ENCODE measurements around the gene NAT14. TPM values are rescaled to one million over a fixed set of nuclear protein-coding genes. Genes with fewer than 3 reads are reported as not detected.

NAT14 gene
- polyA plus RNA-seq, 1 donor (not counting 4 experiments of a cell fraction or from before 2014, with no cell fraction given): 11.0 TPM

DNA sequence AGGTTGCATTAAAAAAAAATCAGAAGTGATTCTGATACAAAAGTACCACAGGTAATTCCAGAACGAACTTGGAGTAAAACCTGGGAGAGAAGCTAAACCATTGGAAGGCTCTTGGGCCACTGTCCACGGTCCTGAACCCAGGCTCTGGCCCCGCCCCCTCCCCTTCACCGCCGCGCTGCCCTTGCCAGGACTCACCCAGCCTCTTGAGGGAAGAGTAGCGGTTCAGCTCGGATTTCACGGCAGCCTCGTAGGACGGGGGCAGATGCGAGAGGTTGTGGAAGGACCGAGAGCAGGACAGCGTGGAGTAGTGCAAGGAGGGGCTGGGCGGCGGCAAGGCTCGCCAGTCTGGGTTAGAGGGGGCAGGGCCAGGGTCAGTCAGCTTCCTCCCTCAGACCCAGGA lies 47.6 kb upstream of the NAT14 start:
- H3K27me3 ChIP-seq (ENCODE audit: control insufficient read depth, extremely low read depth, insufficient read depth, low read length): peaks cover 47% of the 10 kb centered on the region
- FAIRE-seq: peak; percentile 9
- no peak overlapping the region for H3K27ac ChIP-seq (ENCODE audit: control insufficient read depth, insufficient read depth, low read length)
- peaks cover 9% of the 10 kb centered on the region for H4K20me1 ChIP-seq (ENCODE audit: control insufficient read depth, extremely low read depth, insufficient read depth, low read length)
- no peaks in the 10 kb centered on the region for H3K9me1 ChIP-seq (ENCODE audit: control insufficient read depth, extremely low read depth, insufficient read depth, low read length)
- no peak overlapping the region for H3K9ac ChIP-seq (ENCODE audit: control insufficient read depth, extremely low read depth, insufficient read depth, low read length)
- no peaks in the 10 kb centered on the region for H3K36me3 ChIP-seq (ENCODE audit: control insufficient read depth in 2 of 2, extremely low read depth in 1 of 2, insufficient read depth in 2 of 2, low read length in 2 of 2)
- dilution Hi-C loops (cut with MboI; ENCODE audit: extremely low pct_ligation_motif_present, low sequenced_read_pairs): no loop called here
- no peak overlapping the region for H3K4me3 ChIP-seq (ENCODE audit: control insufficient read depth in 2 of 3, extremely low read depth in 1 of 3, insufficient read depth in 2 of 3, low read depth in 1 of 3, low read length in 3 of 3)
- no peaks in the 10 kb centered on the region for H3K9me3 ChIP-seq (ENCODE audit: control insufficient read depth, low read depth, low read length)
- H3K79me2 ChIP-seq (ENCODE audit: control insufficient read depth, insufficient read depth, low read length): no peaks in the 10 kb centered on the region
- no peak for DNase-seq (ENCODE audit: low read depth, low spot score)
- no peak overlapping the region for H2AFZ ChIP-seq (ENCODE audit: control insufficient read depth, low read length)
- no peak overlapping the region for H3K4me2 ChIP-seq (ENCODE audit: control insufficient read depth, extremely low read depth, insufficient read depth, low read depth, low read length)
- peaks cover 3% of the 10 kb centered on the region for H3K4me1 ChIP-seq (ENCODE audit: control insufficient read depth, extremely low read depth, insufficient read depth, low read length)
- TF ChIP-seq, protein P1, sequence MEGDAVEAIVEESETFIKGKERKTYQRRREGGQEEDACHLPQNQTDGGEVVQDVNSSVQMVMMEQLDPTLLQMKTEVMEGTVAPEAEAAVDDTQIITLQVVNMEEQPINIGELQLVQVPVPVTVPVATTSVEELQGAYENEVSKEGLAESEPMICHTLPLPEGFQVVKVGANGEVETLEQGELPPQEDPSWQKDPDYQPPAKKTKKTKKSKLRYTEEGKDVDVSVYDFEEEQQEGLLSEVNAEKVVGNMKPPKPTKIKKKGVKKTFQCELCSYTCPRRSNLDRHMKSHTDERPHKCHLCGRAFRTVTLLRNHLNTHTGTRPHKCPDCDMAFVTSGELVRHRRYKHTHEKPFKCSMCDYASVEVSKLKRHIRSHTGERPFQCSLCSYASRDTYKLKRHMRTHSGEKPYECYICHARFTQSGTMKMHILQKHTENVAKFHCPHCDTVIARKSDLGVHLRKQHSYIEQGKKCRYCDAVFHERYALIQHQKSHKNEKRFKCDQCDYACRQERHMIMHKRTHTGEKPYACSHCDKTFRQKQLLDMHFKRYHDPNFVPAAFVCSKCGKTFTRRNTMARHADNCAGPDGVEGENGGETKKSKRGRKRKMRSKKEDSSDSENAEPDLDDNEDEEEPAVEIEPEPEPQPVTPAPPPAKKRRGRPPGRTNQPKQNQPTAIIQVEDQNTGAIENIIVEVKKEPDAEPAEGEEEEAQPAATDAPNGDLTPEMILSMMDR (optimal IDR thresholded peaks at IDR 0.05 in 1 of 3, IDR thresholded peaks at IDR 0.05 in 1 of 3, conservative IDR thresholded peaks at IDR 0.05 in 1 of 3; ENCODE audit: extremely low read depth in 1 of 3, insufficient read depth in 2 of 3, low read length in 3 of 3): no peak
- no peak for TF ChIP-seq EZH2 (IDR thresholded peaks at IDR 0.05; ENCODE audit: low read length)

DNA sequence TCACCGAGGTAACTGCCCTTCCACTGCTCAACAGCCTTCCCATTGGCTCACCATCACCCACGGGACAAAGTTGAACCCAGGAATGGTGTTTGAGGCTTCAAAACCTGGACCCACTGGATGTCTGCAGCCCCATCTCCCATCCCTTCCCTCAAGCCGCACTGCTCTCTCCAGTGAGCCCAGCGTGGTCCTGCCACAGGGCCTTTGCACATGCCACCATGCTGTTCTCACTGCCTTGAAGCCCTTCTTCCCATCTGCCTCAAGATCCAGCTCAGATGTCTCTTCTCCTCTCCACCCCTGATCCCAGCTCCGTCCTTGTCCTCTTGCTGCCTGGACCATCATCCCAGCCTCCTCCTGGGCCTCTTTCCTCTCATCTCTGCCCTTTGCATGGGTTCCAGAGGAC lies 45.9 kb upstream of the NAT14 start:
- H3K9me3 ChIP-seq (ENCODE audit: control insufficient read depth, low read depth, low read length): no peaks in the 10 kb centered on the region
- H3K4me3 ChIP-seq (ENCODE audit: control insufficient read depth in 2 of 3, extremely low read depth in 1 of 3, insufficient read depth in 2 of 3, low read depth in 1 of 3, low read length in 3 of 3): no peak overlapping the region
- TF ChIP-seq, protein P1 (optimal IDR thresholded peaks at IDR 0.05 in 1 of 3, IDR thresholded peaks at IDR 0.05 in 1 of 3, conservative IDR thresholded peaks at IDR 0.05 in 1 of 3; ENCODE audit: extremely low read depth in 1 of 3, insufficient read depth in 2 of 3, low read length in 3 of 3): no peak
- TF ChIP-seq EZH2 (IDR thresholded peaks at IDR 0.05; ENCODE audit: low read length): no peak
- H3K27me3 ChIP-seq (ENCODE audit: control insufficient read depth, extremely low read depth, insufficient read depth, low read length): peaks cover 46% of the 10 kb centered on the region
- H2AFZ ChIP-seq (ENCODE audit: control insufficient read depth, low read length): no peak overlapping the region
- FAIRE-seq (no peak), DNase-seq (ENCODE audit: low read depth, low spot score) (no peak)
- no peak overlapping the region for H3K4me2 ChIP-seq (ENCODE audit: control insufficient read depth, extremely low read depth, insufficient read depth, low read depth, low read length)
- no peak overlapping the region for H3K9ac ChIP-seq (ENCODE audit: control insufficient read depth, extremely low read depth, insufficient read depth, low read length)
- H3K27ac ChIP-seq (ENCODE audit: control insufficient read depth, insufficient read depth, low read length): no peak overlapping the region
- no peaks in the 10 kb centered on the region for H3K79me2 ChIP-seq (ENCODE audit: control insufficient read depth, insufficient read depth, low read length)
- dilution Hi-C loops (cut with MboI; ENCODE audit: extremely low pct_ligation_motif_present, low sequenced_read_pairs): no loop called here
- H3K4me1 ChIP-seq (ENCODE audit: control insufficient read depth, extremely low read depth, insufficient read depth, low read length): peaks cover 3% of the 10 kb centered on the region
- peaks cover 9% of the 10 kb centered on the region for H4K20me1 ChIP-seq (ENCODE audit: control insufficient read depth, extremely low read depth, insufficient read depth, low read length)
- H3K36me3 ChIP-seq (ENCODE audit: control insufficient read depth in 2 of 2, extremely low read depth in 1 of 2, insufficient read depth in 2 of 2, low read length in 2 of 2): no peaks in the 10 kb centered on the region
- no peaks in the 10 kb centered on the region for H3K9me1 ChIP-seq (ENCODE audit: control insufficient read depth, extremely low read depth, insufficient read depth, low read length)

All from keratinocyte (primary cell).